Mesendoderm (in vitro differentiated cells): ENCODE measurements around the gene CCDC174.

ENCODE experiments used
- DNase-seq: peaks from one replicate; pipeline ENCODE4 v3.0.0; 2013
- H2AK5ac ChIP-seq: 2 replicates; pipeline ENCODE4 v1.6.1; 2013; ENCODE audit warnings: low read length, inconsistent platforms
- H2BK120ac ChIP-seq: 2 replicates; pipeline ENCODE4 v1.6.1; 2013; ENCODE audit warnings: low read depth, mild to moderate bottlenecking, low read length, moderate library complexity, mixed read lengths
- H2BK15ac ChIP-seq: replicated peaks from 2 replicates; pipeline ENCODE4 v1.6.1; 2013; ENCODE audit warnings: low read depth, mild to moderate bottlenecking, moderate library complexity
- H2BK5ac ChIP-seq: 2 replicates; pipeline ENCODE4 v1.6.1; 2013; ENCODE audit warnings: low read length, inconsistent platforms
- H3K18ac ChIP-seq: 2 replicates; pipeline ENCODE4 v1.6.1; 2013; ENCODE audit warnings: mild to moderate bottlenecking, low read length, mixed read lengths
- H3K23ac ChIP-seq: one replicate; pipeline ENCODE4 v1.6.1; 2013; ENCODE audit warnings: low read length
- H3K27ac ChIP-seq: 2 replicates; pipeline ENCODE4 v1.5.1; 2013; ENCODE audit warnings: low read depth, mild to moderate bottlenecking, inconsistent platforms, low read length, moderate library complexity
- H3K27me3 ChIP-seq: 2 replicates; pipeline ENCODE4 v1.6.1; 2013; ENCODE audit warnings: low read length, control low read depth, mild to moderate bottlenecking, inconsistent platforms; ENCODE audit not compliant: insufficient read depth, poor library complexity
- H3K36me3 ChIP-seq: 2 replicates; pipeline ENCODE4 v1.6.1; 2013; ENCODE audit warnings: low read length, inconsistent platforms; ENCODE audit not compliant: control insufficient read depth, insufficient read depth
- H3K4ac ChIP-seq: one replicate; pipeline ENCODE4 v1.6.1; 2013; ENCODE audit warnings: low read depth, mild to moderate bottlenecking, low read length, moderate library complexity
- H3K4me1 ChIP-seq: 2 replicates; pipeline ENCODE4 v1.6.1; 2013; ENCODE audit warnings: low read depth, low read length, inconsistent platforms; ENCODE audit not compliant: control insufficient read depth
- H3K4me2 ChIP-seq: 2 replicates; pipeline ENCODE4 v1.6.1; 2013; ENCODE audit warnings: low read length
- H3K4me3 ChIP-seq: 2 replicates; pipeline ENCODE4 v1.5.1; 2013; ENCODE audit warnings: mild to moderate bottlenecking, low read length
- H3K56ac ChIP-seq: one replicate; pipeline ENCODE4 v1.6.1; 2013; ENCODE audit warnings: low read length
- H3K79me1 ChIP-seq: 2 replicates; pipeline ENCODE4 v1.6.1; 2013; ENCODE audit warnings: low read length, inconsistent platforms
- H3K79me2 ChIP-seq: 2 replicates; pipeline ENCODE4 v1.6.1; 2013; ENCODE audit warnings: mild to moderate bottlenecking, low read length; ENCODE audit not compliant: control insufficient read depth, insufficient read depth
- H3K9ac ChIP-seq: 2 replicates; pipeline ENCODE4 v1.6.1; 2013; ENCODE audit warnings: low read length, inconsistent platforms
- H4K5ac ChIP-seq: one replicate; pipeline ENCODE4 v1.6.1; 2013; ENCODE audit warnings: low read length
- H4K8ac ChIP-seq: one replicate; pipeline ENCODE4 v1.6.1; 2013; ENCODE audit warnings: low read depth, mild to moderate bottlenecking, control low read depth, low read length, moderate library complexity
- WGBS: extraction: QIAGEN DNeasy Blood & Tissue Kit; methylation state at CpG from one replicate; pipeline ENCODE4 v1.1.7; 2013; ENCODE audit warnings: low lambda C conversion rate, missing lambda C conversion rate; ENCODE audit not compliant: insufficient coverage; ENCODE audit errors: extremely low coverage; 5-methylcytosine and 5-hydroxymethylcytosine counted together

The CCDC174 gene

DNA sequence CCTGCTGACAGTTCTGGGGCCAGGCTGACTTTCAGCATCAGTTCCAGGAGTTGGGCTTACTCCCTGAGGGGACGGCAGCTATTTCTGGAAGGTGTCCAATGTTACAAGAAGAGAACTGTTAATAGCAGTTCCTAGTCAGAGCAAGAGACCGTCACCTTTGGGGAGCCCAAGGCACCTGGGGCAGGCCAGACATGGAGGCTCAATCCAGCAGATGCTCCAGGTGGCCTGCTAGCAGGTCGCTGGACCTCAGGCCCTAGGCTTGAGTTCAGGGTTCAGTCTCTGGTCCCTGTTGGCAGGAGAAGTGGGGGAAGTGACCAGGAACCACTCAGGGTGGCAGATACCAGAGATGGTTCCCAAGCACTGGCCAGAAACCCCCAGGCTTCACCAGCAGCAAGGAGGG, 49.3 kb downstream of the CCDC174 start:
- Histone ChIP-seq H4K5ac (no peak overlapping the region), H3K4me3 (no peak overlapping the region), H3K4me1 (no peaks in the 10 kb centered on the region), H2BK120ac (no peak overlapping the region), H3K23ac (no peak overlapping the region), H2BK5ac (no peak overlapping the region), H3K79me1 (no peaks in the 10 kb centered on the region), H2BK15ac (no peak overlapping the region), H2AK5ac (no peak overlapping the region), H3K27me3 (no peaks in the 10 kb centered on the region), H3K18ac (no peak overlapping the region), H3K79me2 (no peaks in the 10 kb centered on the region), H3K9ac (no peak overlapping the region), H3K36me3 (no peaks in the 10 kb centered on the region), H3K56ac (no peak overlapping the region), H4K8ac (no peak overlapping the region), H3K4ac (no peak overlapping the region), H3K4me2 (no peak overlapping the region), H3K27ac (no peak overlapping the region)
- no peak for DNase-seq
- WGBS, result no CpG with 5 or more reads among the region's 3 CpGs

DNA sequence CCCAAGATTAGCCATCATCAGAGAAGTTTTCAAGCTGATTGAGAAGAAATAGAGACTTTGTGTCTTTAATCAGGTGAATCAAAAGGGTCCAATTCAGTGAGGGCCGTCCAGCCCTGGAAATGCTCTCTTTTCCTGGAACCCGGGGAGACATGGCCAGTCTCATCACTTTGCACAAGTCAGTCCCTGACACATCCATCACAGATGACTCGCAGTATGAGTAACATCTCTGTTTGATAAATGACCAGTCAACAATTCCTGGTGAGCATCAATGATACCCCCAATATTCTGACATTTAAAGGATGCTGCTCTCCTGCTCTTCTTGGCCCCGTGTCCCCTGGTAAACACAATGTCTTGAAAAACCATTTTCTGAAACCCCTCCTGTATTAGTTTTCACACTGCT, 50.1 kb downstream of the CCDC174 start:
- no peak overlapping the region for H2AK5ac ChIP-seq
- no peak for DNase-seq
- no peaks in the 10 kb centered on the region for H3K36me3 ChIP-seq
- H2BK15ac ChIP-seq, result no peak overlapping the region
- no peak overlapping the region for H3K18ac ChIP-seq
- no peak overlapping the region for H3K4me3 ChIP-seq
- no peak overlapping the region for H3K4me2 ChIP-seq
- no peak overlapping the region for H3K27ac ChIP-seq
- WGBS, result no CpG with 5 or more reads among the region's 4 CpGs
- no peak overlapping the region for H2BK120ac ChIP-seq
- H3K79me1 ChIP-seq, result no peaks in the 10 kb centered on the region
- no peak overlapping the region for H2BK5ac ChIP-seq
- H3K56ac ChIP-seq, result no peak overlapping the region
- no peak overlapping the region for H3K9ac ChIP-seq
- no peaks in the 10 kb centered on the region for H3K79me2 ChIP-seq
- no peak overlapping the region for H4K5ac ChIP-seq
- no peak overlapping the region for H3K23ac ChIP-seq
- no peak overlapping the region for H3K4ac ChIP-seq
- no peaks in the 10 kb centered on the region for H3K27me3 ChIP-seq
- H4K8ac ChIP-seq, result no peak overlapping the region
- no peaks in the 10 kb centered on the region for H3K4me1 ChIP-seq

DNA sequence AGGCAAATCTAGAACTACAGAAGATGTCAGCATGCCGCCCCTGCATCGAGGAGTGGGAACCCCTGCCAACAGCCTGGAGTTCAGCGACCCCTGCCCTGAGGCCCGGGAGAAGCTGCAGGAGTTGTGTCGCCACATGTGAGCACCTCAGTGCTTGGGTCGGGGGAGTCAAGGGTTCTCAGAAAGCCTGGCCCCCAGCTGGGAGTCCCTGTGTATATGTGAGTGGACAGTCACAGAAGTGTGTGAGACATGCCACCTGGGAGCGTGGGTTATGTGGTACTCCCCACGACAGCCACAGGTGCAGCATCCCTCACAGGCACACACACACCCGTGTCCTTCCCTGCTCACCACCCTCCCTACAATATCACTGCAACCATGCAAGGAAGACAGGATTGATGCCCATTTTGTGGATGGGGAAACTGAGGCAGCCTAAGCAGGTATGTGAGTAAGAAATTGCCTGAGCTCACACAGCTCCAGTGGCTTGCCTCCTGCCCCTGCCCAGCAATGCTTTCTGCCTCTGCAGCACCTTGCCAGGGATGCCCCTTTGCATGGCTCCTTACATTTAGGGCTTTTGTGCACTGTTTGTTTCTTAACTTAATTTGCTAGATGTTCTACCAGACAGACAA, 51.7 kb downstream of the CCDC174 start:
- no peak overlapping the region for H3K4me3 ChIP-seq

DNA sequence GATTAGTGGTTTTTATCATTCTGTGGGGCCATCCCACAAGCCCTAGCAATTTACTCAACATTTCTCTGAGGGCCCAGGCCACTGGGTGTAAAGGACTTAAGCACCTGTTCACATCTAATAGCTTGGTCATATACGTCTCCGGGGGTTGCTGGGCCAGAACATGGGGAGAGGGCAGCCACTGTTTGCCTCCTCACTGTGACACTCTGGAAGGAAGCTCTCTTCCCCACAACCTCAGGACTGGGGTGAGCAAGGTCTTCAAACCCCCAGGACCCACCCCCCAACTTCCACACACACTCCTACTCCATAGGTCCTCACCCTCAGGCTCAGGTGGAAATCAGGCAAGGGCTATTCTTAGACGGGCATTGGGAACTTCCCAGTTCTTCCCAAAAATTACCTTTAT, 52.2 kb downstream of the CCDC174 start:
- no peak for DNase-seq
- Histone ChIP-seq H3K79me1 (no peaks in the 10 kb centered on the region), H4K5ac (no peak overlapping the region), H2AK5ac (no peak overlapping the region), H4K8ac (no peak overlapping the region), H3K4me3 (no peak overlapping the region), H2BK15ac (no peak overlapping the region), H3K4me2 (no peak overlapping the region), H3K27me3 (no peaks in the 10 kb centered on the region), H3K9ac (no peak overlapping the region), H3K4ac (no peak overlapping the region), H3K27ac (no peak overlapping the region), H3K36me3 (no peaks in the 10 kb centered on the region), H3K79me2 (no peaks in the 10 kb centered on the region), H2BK5ac (no peak overlapping the region), H2BK120ac (no peak overlapping the region), H3K23ac (no peak overlapping the region), H3K18ac (no peak overlapping the region), H3K4me1 (no peaks in the 10 kb centered on the region), H3K56ac (no peak overlapping the region)
- WGBS, result no CpG with 5 or more reads among the region's 3 CpGs

More for the DNA sequence above, 51.7 kb downstream of the CCDC174 start:
- Histone ChIP-seq H3K27me3 (no peaks in the 10 kb centered on the region), H3K23ac (no peak overlapping the region), H3K79me1 (no peaks in the 10 kb centered on the region), H2AK5ac (no peak overlapping the region), H3K79me2 (no peaks in the 10 kb centered on the region), H3K18ac (no peak overlapping the region), H3K4ac (no peak overlapping the region), H3K56ac (no peak overlapping the region), H3K27ac (no peak overlapping the region), H2BK5ac (no peak overlapping the region), H3K36me3 (no peaks in the 10 kb centered on the region), H3K9ac (no peak overlapping the region), H3K4me1 (no peaks in the 10 kb centered on the region), H4K8ac (no peak overlapping the region), H3K4me2 (no peak overlapping the region), H4K5ac (no peak overlapping the region), H2BK15ac (no peak overlapping the region), H2BK120ac (no peak overlapping the region)
- WGBS, result no CpG with 5 or more reads among the region's 9 CpGs
- no peak for DNase-seq

DNA sequence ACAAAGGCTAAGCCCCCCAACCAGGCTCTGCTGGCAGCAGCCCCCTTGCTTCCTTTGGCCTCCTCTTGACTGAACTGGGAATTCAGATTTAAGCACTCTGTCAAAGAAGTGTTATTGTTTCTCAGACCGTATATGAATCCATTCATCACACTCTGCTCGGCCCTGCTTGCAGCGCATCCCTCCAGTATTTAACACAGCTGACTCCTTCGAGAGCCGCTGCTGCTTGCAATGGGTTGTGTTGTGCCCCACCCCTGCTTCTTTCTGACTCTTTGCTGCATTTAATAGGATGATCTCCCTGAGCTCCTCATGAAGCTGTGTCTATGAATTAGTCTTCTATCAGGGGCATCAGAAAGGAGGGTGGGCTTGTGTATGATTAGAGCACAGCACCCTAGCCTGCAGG, 54.5 kb downstream of the CCDC174 start:
- no peak overlapping the region for H3K4me2 ChIP-seq
- H3K4ac ChIP-seq, result no peak overlapping the region
- no peak overlapping the region for H3K18ac ChIP-seq
- no peak overlapping the region for H4K8ac ChIP-seq
- H3K9ac ChIP-seq, result no peak overlapping the region
- no peaks in the 10 kb centered on the region for H3K27me3 ChIP-seq
- H3K79me1 ChIP-seq, result no peaks in the 10 kb centered on the region
- no peak overlapping the region for H3K27ac ChIP-seq
- no peak overlapping the region for H2BK15ac ChIP-seq
- no peaks in the 10 kb centered on the region for H3K36me3 ChIP-seq
- H3K23ac ChIP-seq, result no peak overlapping the region
- no peak overlapping the region for H3K4me3 ChIP-seq
- no peak overlapping the region for H4K5ac ChIP-seq
- WGBS, result no CpG with 5 or more reads among the region's 5 CpGs
- no peak overlapping the region for H2AK5ac ChIP-seq
- no peak for DNase-seq
- no peaks in the 10 kb centered on the region for H3K4me1 ChIP-seq
- H3K56ac ChIP-seq, result no peak overlapping the region
- no peaks in the 10 kb centered on the region for H3K79me2 ChIP-seq
- no peak overlapping the region for H2BK5ac ChIP-seq
- H2BK120ac ChIP-seq, result no peak overlapping the region

DNA sequence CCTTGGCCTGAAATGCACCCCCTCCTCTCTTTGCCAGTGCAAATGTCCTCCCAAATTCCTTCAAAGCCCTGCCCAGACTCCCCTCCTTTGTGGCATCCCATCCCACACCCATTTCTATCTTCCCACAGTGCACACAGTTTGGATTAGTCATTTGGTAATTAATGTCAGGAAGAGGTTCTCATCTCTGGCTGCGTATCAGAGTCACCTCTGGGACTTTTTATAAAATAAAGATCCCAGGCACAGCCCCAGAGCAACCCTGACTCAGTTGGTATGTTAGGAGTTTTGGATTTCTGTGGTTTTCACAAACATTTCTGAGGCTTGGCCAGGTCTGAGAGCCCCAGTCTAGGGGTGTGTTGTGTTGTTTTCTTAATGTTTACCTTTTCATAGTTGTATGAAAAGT, 65.0 kb downstream of the CCDC174 start:
- Histone ChIP-seq H4K5ac (no peak overlapping the region), H3K56ac (no peak overlapping the region), H3K18ac (no peak overlapping the region), H3K4me2 (no peak overlapping the region), H3K36me3 (no peaks in the 10 kb centered on the region), H2BK15ac (no peak overlapping the region), H2BK120ac (no peak overlapping the region), H3K27me3 (no peaks in the 10 kb centered on the region), H3K9ac (no peak overlapping the region), H2AK5ac (no peak overlapping the region), H3K4me1 (no peaks in the 10 kb centered on the region), H3K79me1 (no peaks in the 10 kb centered on the region), H3K4me3 (no peak overlapping the region), H3K27ac (no peak overlapping the region), H4K8ac (no peak overlapping the region), H3K79me2 (no peaks in the 10 kb centered on the region), H3K23ac (no peak overlapping the region), H2BK5ac (no peak overlapping the region), H3K4ac (no peak overlapping the region)
- WGBS, result no CpG with 5 or more reads among the region's 1 CpG
- no peak for DNase-seq
